ENCODE data around the gene GABRR1.
"Not testable (repeated sequence)": the region's sequence is repeated elsewhere in the genome, so short reads cannot be mapped to it uniquely, and the experiment has no call there.

The GABRR1 gene

DNA sequence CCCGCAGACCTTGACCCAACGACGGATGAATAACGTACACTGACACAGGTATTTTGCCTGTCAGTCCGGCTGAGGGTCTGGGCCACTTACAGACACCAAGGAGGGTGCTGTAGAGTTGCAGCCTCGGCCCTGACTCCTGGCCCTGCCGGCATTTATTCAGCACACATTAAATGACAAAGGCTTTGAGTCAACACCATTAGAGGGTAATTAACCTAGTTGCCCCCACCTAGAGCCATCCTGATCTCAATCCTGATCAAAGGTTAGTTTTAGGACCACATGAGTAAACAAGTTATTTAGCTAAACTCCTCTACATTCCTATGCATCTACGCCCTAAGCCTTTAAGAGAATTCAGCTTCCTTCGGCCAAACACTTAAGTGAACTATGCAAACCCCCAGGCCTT is 83.2 kb downstream of the GABRR1 start:
- H3K4me3 ChIP-seq (ENCODE audit: control insufficient read depth, low read depth, low read length), result no peak overlapping the region
- no peak for DNase-seq (ENCODE audit: low read depth)
- TF ChIP-seq, protein P1, sequence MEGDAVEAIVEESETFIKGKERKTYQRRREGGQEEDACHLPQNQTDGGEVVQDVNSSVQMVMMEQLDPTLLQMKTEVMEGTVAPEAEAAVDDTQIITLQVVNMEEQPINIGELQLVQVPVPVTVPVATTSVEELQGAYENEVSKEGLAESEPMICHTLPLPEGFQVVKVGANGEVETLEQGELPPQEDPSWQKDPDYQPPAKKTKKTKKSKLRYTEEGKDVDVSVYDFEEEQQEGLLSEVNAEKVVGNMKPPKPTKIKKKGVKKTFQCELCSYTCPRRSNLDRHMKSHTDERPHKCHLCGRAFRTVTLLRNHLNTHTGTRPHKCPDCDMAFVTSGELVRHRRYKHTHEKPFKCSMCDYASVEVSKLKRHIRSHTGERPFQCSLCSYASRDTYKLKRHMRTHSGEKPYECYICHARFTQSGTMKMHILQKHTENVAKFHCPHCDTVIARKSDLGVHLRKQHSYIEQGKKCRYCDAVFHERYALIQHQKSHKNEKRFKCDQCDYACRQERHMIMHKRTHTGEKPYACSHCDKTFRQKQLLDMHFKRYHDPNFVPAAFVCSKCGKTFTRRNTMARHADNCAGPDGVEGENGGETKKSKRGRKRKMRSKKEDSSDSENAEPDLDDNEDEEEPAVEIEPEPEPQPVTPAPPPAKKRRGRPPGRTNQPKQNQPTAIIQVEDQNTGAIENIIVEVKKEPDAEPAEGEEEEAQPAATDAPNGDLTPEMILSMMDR (IDR thresholded peaks at IDR 0.05; ENCODE audit: control insufficient read depth, insufficient read depth, low read depth, low read length, missing control alignments), result no peak

DNA sequence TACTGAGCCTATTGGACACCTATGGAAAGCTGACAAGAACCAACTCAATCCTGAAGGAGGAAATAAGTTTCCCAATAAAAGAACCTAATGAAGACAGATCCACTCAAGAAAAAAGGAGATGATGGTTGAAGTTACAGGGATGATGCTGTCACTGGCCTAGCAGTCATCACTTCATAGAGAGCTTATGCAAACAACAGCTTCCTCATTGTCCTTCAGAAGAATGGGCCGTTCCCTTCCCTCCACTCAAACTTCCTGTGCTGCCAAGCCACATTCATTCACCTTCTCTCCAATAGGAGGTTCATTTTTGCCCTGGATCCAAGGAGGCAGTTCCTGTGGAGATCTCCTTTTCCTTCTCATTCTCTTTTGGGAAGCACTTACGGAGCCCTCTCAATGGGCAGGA is 85.1 kb downstream of the GABRR1 start:
- DNase-seq (ENCODE audit: low read depth), result no peak
- no peak overlapping the region for H3K4me3 ChIP-seq (ENCODE audit: control insufficient read depth, low read depth, low read length)
- TF ChIP-seq, protein P1 (IDR thresholded peaks at IDR 0.05; ENCODE audit: control insufficient read depth, insufficient read depth, low read depth, low read length, missing control alignments), result no peak

DNA sequence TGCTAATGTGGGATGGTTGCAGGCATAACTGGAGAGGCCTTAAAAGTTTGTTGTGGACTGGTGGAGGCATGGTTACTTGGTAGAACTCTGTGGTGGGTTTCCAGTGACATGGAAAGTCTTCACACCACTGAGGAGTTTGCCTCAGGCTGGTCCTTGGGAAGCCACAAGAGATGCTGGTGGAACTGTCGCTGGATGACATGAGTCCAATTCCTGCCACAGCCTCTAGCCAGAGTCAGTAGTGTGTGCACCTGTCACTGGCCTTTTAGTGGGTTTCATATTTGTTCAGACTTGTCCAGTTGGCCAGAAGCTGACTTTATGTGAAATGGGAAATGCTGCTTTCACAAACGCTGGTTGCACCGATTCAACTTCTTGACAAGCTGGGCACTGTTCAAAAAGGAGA is 85.6 kb downstream of the GABRR1 start:
- no peak for DNase-seq (ENCODE audit: low read depth)
- TF ChIP-seq, protein P1 (IDR thresholded peaks at IDR 0.05; ENCODE audit: control insufficient read depth, insufficient read depth, low read depth, low read length, missing control alignments), result no peak
- H3K4me3 ChIP-seq (ENCODE audit: control insufficient read depth, low read depth, low read length), result no peak overlapping the region

DNA sequence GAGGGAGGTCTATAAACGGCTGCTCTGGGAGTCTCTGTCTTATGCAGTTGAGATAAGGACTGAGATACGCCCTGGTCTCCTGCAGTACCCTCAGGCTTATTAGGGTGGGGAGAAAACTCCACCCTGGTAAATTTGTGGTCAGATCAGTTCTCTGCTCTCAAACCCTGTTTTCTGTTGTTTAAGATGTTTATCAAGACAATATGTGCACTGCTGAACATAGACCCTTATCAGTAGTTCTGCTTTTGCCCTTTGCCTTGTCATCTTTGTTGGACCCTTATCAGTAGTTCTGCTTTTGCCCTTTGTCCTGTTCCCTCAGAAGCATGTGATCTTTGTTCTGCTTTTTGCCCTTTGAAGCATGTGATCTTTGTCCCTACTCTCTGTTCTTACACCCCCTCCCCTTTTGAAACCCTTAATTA is 88.9 kb downstream of the GABRR1 start:
- H3K4me3 ChIP-seq (ENCODE audit: control insufficient read depth, low read depth, low read length); DNase-seq (ENCODE audit: low read depth): not testable (repeated sequence)
